A549 treated with GW870086 at 1 μM for 4 hours (cell line): Measurements from ENCODE around the gene TTC13. TPM values are rescaled to one million over a fixed set of nuclear protein-coding genes. Genes with fewer than 3 reads are reported as not detected.

Experiments used
- total RNA-seq: library from RNA; stranded (reverse); fragments of 200-300 nt; extraction: Qiagen RNA extraction; gene quantifications from 5 replicates; pipeline ENCODE4 v1.2.3, GENCODE V29; 2022; ENCODE audit warnings: low read depth

Gene TTC13, protein sequence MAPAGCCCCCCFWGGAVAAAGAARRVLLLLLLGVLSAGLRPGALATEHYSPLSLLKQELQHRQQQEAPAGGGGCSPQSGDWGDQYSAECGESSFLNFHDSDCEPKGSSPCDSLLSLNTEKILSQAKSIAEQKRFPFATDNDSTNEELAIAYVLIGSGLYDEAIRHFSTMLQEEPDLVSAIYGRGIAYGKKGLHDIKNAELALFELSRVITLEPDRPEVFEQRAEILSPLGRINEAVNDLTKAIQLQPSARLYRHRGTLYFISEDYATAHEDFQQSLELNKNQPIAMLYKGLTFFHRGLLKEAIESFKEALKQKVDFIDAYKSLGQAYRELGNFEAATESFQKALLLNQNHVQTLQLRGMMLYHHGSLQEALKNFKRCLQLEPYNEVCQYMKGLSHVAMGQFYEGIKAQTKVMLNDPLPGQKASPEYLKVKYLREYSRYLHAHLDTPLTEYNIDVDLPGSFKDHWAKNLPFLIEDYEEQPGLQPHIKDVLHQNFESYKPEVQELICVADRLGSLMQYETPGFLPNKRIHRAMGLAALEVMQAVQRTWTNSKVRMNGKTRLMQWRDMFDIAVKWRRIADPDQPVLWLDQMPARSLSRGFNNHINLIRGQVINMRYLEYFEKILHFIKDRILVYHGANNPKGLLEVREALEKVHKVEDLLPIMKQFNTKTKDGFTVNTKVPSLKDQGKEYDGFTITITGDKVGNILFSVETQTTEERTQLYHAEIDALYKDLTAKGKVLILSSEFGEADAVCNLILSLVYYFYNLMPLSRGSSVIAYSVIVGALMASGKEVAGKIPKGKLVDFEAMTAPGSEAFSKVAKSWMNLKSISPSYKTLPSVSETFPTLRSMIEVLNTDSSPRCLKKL
- 8.0 to 10.6 TPM (median 10.4 TPM) in 5 replicates for total RNA-seq

DNA sequence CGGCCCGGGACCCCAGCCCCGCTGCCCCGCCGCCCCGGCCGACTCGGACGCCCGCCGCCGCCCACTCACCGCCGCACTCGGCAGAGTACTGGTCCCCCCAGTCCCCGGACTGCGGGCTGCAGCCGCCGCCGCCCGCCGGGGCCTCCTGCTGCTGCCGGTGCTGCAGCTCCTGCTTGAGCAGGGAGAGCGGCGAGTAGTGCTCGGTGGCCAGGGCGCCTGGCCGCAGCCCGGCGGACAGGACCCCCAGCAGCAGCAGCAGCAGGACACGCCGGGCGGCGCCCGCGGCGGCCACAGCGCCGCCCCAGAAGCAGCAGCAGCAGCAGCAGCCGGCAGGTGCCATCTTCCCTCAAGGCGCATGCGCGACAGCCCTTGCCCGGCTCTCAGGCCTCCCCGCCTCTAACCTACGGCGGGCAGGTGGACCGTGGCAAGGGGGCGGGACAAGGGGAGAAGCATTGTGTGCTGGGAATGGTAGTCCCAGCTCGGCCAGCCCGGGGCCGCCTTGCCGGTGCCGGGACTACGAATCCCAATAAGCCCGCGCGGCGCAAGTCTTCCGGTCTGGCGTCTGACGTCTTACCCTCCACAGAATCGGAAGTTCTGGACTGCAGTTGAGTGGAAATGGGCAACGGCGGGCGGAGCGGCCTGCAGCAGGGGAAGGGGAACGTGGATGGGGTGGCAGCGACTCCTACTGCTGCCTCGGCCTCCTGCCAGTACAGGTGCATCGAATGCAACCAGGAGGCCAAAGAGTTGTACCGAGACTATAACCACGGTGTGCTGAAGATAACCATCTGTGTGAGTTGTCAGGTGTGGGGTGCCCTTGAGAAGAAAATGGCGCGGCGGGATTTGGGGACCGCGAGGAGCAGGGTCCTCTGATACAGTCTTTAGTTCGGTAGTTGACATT is at the start of gene TTC13, which contains the start of gene ARV1:
TSS of gene TTC13 (minus strand) at position 371 of the 898 bp plus-strand sequence. CDS start at position 340, 31 bp downstream.
TSS of gene ARV1 (plus strand) at position 604 of the 898 bp plus-strand sequence. CDS start at position 616, 12 bp downstream.

DNA sequence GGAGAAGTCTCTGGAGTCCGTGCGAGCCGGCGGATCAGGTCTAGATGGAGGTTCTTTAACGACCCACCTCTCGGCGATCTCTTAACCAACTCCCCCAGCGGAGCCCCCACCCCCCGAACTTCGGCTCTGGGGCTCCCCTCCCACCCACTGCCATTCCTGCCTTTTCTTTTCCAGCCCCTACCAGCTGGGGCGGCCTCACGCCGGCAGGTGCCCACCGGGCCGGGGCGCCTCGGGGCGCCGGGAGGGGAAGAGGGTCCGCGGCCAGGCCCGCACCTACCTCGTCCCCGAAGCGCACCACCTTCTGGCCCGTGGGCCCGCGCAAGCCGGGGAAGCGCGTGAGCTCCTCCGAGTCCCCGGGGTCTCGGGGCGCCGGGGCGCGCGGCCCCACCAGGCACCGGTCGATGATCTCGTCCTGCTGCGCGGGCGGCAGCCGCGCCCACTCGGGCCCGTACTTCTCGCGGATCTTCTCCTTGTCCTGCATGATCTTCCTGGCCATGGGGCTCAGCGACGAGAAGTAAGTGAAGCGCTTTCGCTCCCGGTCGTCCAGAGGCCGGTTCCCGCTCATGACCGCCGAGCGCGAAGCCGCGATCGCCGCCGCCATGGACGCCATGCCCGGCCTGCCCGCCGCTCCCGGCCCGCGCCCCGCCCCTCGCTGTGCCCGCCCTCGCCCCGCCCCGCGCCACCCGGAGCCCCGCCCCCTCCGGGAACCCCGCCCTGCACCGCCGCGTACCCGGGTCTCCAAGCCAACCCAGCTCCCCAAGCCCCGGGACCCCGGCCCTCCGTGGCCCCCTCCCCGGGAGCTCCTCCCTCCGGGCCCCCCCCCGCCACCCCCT is 110.5 kb downstream of the TTC13 start, which contains the start of gene C1orf198:
TSS of gene C1orf198 (minus strand) at position 619 of the 833 bp plus-strand sequence. CDS start at position 610, 9 bp downstream.

Other genes starting within 250 kb of the TTC13 start
- gene CAPN9, start 231.5 kb downstream of the TTC13 start, total RNA-seq = not detected in 5 replicates
- 17.6 to 19.9 TPM (median 19.7 TPM) in 5 replicates for gene C1orf198, start 110.3 kb downstream of the TTC13 start, total RNA-seq
- 21.2 to 26.9 TPM (median 26.0 TPM) in 5 replicates for gene ARV1, start 233 bp upstream of the TTC13 start, total RNA-seq
- 12.7 to 18.7 TPM (median 16.9 TPM) in 5 replicates for gene FAM89A, start 61.4 kb upstream of the TTC13 start, total RNA-seq
- gene TRIM67, start 183.2 kb upstream of the TTC13 start, total RNA-seq = 0.09 to 0.23 TPM (median 0.13 TPM) in 5 replicates